Mucosa of descending colon (tissue), 3 donors: ENCODE results near the gene RELL1. TPM values are rescaled to one million over a fixed set of nuclear protein-coding genes. Genes with fewer than 3 reads are reported as not detected.

ENCODE experiments used
- ATAC-seq: fragments of 200-7000 bp; cut with Tn5 transposase; one replicate; pipeline ENCODE4 v1.9.1; 2020; ENCODE audit warnings: mild to moderate bottlenecking, moderate library complexity
- DNase-seq, 3 donors: peaks; one replicate each; pipeline ENCODE4 v3.0.0-alpha.2; 2020
- H3K36me3 ChIP-seq: fragments of 200-600 bp; one replicate; pipeline ENCODE4 v1.8.0; 2021; ENCODE audit warnings: low read depth, mild to moderate bottlenecking
- H3K4me1 ChIP-seq: fragments of 200-600 bp; one replicate; pipeline ENCODE4 v1.8.0; 2021; ENCODE audit warnings: low read depth, mild to moderate bottlenecking
- H3K4me3 ChIP-seq: fragments of 200-600 bp; one replicate; pipeline ENCODE4 v1.8.0; 2021; ENCODE audit warnings: mild to moderate bottlenecking
- H3K9me3 ChIP-seq: fragments of 200-600 bp; one replicate; pipeline ENCODE4 v1.8.0; 2021; ENCODE audit warnings: mild to moderate bottlenecking
- intact Hi-C, 2 donors: fragments of 100-400 bp; cut with DNase I in 1 of 2; cut with micrococcal nuclease in 1 of 2; formaldehyde crosslinking; loops; one replicate each; pipeline versions ENCODE4 v1.11.0 to v1.11.1; 2022; cut with DNase I, micrococcal nuclease
- total RNA-seq, 3 donors: library from RNA; stranded (reverse); fragmentation: NEBNext Ultra II Directional in 2 of 3; extraction: Animal tissue kit (Norgen Biotek cat#: 25700) in 2 of 3; gene quantifications; one replicate each; pipeline versions ENCODE4 v1.2.1 to v1.2.4, GENCODE V29; 2021 to 2023
- TF ChIP-seq, protein P1 (sequence below): fragments of 200-600 bp; IDR thresholded peaks from one replicate; pipeline ENCODE4 v1.8.0; 2022; ENCODE audit warnings: antibody characterized with exemption, mild to moderate bottlenecking
- donor health status: DM: no; HTN: no; CAD: no; lungs with moderate emphysema.
- donor health status: DM: no; HTN: no; CAD: no.
- donor health status: DM: no; HTN: yes; CAD: no.

Gene RELL1
- total RNA-seq, 3 donors from 2014 or later, result 50.5 to 75.2 (median 68.8) TPM

DNA sequence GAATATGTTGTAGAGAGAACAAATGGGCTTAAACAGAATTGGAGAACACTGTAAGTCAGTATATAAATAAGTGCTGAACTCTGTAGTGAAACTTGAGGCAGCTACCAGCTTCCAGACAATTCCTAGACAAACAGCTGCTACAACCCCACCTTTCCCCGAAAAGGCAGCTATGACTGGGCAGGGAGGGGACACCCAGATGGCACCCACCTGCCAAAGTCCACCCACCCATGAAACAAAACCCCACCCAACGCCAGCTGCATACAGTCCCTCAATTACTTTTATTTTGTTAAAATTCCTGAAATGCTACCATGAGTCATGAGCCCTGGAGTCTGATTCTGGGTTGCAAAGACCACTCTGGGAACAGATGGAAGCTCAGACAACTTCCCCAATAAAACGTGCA lies 24.4 kb downstream of the RELL1 start:
- Histone ChIP-seq H3K9me3 (peaks cover 4% of the 10 kb centered on the region), H3K4me3 (no peak overlapping the region), H3K36me3 (no peaks in the 10 kb centered on the region), H3K4me1 (peaks cover 33% of the 10 kb centered on the region)
- TF ChIP-seq, protein P1, sequence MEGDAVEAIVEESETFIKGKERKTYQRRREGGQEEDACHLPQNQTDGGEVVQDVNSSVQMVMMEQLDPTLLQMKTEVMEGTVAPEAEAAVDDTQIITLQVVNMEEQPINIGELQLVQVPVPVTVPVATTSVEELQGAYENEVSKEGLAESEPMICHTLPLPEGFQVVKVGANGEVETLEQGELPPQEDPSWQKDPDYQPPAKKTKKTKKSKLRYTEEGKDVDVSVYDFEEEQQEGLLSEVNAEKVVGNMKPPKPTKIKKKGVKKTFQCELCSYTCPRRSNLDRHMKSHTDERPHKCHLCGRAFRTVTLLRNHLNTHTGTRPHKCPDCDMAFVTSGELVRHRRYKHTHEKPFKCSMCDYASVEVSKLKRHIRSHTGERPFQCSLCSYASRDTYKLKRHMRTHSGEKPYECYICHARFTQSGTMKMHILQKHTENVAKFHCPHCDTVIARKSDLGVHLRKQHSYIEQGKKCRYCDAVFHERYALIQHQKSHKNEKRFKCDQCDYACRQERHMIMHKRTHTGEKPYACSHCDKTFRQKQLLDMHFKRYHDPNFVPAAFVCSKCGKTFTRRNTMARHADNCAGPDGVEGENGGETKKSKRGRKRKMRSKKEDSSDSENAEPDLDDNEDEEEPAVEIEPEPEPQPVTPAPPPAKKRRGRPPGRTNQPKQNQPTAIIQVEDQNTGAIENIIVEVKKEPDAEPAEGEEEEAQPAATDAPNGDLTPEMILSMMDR, result no peak
- DNase-seq, result no peak
- peak; percentile 6 for ATAC-seq
- intact Hi-C loops, result no loop called here

DNA sequence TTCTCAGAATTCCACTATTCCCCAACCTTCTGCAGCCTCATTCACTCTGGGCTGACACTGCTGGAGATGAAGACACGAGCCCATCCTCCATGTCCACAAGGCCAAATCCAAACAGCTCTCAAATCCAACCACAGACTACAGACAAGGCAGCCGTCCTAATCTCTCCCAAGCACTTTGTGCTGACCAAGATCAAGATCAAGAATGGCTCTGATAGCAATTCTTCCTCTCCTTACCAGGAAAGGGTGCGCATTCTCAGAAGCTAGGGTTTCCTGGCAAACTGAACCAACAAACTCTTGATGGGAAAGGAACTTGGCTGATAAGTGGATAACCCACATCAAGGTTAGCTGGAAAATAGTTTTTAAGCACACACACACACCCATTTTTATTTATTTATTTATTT lies 26.5 kb downstream of the RELL1 start:
- peaks cover 10% of the 10 kb centered on the region for H3K9me3 ChIP-seq
- no peaks in the 10 kb centered on the region for H3K36me3 ChIP-seq
- no peak overlapping the region for H3K4me3 ChIP-seq
- ATAC-seq (no peak), DNase-seq (no peak)
- H3K4me1 ChIP-seq, result peaks cover 17% of the 10 kb centered on the region
- intact Hi-C loops, result no loop called here
- TF ChIP-seq, protein P1, result no peak

DNA sequence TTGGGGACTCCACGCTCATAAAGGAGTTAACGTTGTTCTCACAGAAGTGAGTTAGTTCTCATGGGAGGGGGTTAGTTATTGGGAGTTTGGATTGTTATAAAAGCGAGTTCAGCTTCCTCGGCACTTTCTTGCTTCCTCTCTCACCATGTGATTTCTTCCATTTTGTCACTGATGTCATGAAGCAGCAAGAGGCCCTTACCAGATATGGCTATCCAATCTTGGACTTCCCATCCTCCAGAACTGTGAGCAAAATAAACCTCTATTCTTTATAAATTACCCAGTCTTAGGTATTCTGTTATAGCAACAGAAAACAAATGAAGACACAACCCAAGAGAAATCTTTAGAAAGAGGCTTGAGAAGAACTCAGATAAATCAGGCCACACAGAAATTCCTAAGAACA lies 29.5 kb downstream of the RELL1 start:
- peaks cover 4% of the 10 kb centered on the region for H3K4me1 ChIP-seq
- TF ChIP-seq, protein P1, result no peak
- intact Hi-C loops, result no loop called here
- no peak overlapping the region for H3K4me3 ChIP-seq
- ATAC-seq (no peak), DNase-seq (no peak)
- H3K9me3 ChIP-seq, result peaks cover 10% of the 10 kb centered on the region
- H3K36me3 ChIP-seq, result no peaks in the 10 kb centered on the region

DNA sequence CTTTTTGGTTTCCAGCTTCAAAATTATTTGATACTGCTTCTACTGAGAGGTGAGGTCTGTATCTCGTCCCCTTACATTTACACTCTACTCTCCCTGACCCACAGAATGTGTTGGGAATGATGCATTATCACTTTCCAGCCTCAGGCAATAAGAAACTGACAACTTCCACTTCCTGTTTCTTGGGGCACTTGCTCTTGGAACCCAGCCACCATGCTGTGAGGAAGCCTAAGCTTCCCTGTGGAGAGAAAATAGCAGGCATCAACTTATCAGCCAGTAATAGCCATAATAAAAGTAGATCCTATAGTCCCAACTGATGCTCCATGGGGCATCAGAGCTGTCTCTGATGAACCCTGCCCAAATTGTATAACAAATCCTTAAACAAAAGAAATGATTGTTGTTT lies 32.6 kb downstream of the RELL1 start:
- no peak for DNase-seq
- TF ChIP-seq, protein P1, result no peak
- intact Hi-C loops, result no loop called here
- no peak overlapping the region for H3K4me3 ChIP-seq
- no peaks in the 10 kb centered on the region for H3K36me3 ChIP-seq
- H3K9me3 ChIP-seq, result peaks cover 10% of the 10 kb centered on the region
- peaks cover 4% of the 10 kb centered on the region for H3K4me1 ChIP-seq
- peak; percentile 44 for ATAC-seq

DNA sequence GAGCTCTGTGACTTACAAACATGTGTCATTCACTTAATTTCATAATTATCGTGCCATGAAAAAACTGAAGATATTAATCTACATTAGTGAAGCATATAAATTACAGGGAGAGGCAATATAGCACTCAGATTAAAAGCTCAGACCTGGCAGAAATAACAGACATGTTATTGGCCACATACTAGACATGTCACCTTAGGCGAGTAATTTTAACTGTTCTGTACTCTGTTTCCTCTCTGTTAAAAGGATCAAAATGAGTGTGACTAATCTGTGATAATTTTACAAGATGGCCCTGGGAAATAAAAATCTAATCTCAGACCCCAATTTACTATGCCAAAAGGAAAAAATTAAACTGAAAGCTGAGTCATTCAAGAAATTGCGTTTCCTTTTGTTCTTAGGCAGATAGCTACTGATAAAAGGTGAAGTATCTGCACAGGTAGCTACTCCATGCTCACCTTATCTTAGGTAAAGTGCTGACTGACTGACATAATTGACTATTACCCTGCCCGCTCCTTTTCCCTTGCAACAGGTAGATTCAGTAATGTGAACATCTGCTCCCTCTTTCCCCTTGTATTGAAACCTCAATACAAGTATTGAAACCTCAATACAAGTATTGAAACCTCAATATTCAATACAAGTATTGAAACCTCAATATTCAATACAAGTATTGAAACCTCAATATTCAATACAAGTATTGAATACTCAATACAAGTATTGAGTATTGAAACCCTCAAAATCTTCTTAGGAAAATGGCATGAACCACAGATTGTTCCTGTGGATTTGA lies 33.2 kb downstream of the RELL1 start:
- H3K4me1 ChIP-seq, result peaks cover 11% of the 10 kb centered on the region
- no peak for ATAC-seq
- TF ChIP-seq, protein P1, result no peak

More for the DNA sequence above, 33.2 kb downstream of the RELL1 start:
- no peak for DNase-seq
- Histone ChIP-seq H3K4me3 (no peak overlapping the region), H3K9me3 (peaks cover 10% of the 10 kb centered on the region), H3K36me3 (no peaks in the 10 kb centered on the region)
- intact Hi-C loops, result no loop called here
